Inflammatory macrophage treated with lipopolysaccharide for 1 hour (primary cell): ENCODE results near the gene ACOX1.
A peak's percentile ranks its signal among the peaks of the same experiment; 100 is the strongest.
"Not testable (repeated sequence)": the region's sequence is repeated elsewhere in the genome, so short reads cannot be mapped to it uniquely, and the experiment has no call there.

Source experiments
- DNase-seq, 2 donors: peaks; one replicate each; pipeline ENCODE4 v3.0.0-alpha.2; 2020 to 2022

The ACOX1 gene

DNA sequence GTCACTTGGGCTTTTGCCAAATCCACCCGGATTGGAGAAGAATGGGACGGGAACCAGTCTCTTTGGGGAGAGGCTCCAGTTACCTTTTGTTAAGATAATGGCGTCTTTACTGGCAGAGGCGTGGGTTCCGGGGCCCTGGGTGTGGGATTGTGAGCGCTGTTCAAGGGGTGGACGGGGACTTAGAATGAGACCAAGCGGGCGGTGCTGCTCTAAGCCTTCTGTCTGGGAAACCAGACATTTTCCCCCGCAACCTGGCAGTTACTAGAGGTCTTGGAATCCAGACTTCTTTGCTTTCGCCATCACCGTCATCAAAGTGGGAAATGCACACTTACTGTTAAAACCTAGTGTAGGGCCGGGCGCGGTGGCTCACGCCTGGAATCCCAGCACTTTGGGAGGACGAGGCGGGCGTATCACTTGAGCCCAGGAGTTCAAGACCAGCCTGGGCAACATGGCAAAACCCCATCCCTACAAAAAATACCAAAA is 780 bp upstream of the ACOX1 start:
- no peak for DNase-seq

DNA sequence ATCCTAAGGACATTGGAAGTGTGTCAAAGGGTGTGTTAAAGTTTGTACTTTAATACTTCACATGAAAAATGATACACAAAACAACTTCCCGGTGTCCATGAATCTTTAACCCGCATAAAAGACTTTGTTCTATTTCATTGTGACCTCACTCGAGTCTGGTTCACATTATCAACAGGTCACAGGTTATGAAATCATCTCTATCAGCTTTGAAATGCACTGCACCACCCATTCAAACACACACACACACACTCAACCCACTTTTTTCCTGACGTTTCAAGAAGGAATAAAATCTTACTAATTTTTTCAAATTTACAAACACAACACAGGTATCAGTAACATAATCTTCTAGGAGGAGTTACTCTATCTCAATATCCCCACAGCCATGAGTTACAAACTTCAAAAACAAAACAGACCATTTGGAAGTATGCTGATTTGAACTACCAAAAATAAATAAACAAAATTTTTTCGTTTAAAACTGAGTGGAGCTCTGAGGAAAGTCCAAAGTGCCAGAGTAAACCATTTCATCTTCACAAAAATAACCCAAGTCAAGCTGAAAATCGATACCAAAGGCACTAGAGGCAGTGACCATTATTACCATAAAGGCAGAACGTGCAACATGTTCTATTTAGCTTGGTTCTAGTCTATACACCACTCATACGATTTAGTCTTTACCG is 2.7 kb downstream of the ACOX1 start:
- DNase-seq: no peak

DNA sequence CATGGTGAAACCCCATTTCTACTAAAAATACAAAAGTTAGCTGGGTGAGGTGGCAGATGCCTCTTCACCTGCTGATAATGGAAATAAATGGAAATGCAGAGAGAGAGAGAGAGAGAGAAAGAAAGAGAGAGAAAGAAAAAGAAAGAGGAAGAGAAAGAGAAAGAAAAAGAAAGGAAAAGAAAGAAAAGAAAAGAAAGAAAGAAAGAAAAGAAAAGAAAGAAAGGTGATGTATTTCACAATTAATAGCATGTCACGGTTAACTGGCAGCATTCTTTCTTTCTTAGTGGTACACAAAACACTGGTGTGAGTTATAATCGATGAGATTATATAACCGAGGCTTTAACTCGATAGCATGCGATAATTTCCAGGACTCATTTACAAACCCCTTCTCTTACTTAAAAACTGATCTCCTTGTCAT is 3.2 kb downstream of the ACOX1 start:
- no peak for DNase-seq

DNA sequence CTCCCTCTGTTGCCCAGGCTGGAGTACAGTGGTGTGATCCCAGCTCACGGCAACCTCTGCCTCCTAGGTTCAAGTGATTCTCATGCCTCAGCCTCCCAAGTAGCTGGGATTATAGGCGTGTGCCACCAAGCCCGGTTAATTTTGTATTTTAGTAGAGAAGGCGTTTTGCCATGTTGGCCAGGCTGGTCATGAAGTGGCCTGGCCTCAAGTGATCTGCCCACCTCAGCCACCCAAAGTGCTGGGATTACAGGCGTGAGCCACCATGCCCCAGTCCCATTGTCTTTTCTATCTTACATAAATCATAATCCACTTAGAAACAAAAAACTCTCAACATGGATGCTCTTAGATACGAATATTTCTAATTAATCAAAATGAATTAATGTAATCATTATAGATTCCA is 3.8 kb downstream of the ACOX1 start:
- DNase-seq: not testable (repeated sequence)

DNA sequence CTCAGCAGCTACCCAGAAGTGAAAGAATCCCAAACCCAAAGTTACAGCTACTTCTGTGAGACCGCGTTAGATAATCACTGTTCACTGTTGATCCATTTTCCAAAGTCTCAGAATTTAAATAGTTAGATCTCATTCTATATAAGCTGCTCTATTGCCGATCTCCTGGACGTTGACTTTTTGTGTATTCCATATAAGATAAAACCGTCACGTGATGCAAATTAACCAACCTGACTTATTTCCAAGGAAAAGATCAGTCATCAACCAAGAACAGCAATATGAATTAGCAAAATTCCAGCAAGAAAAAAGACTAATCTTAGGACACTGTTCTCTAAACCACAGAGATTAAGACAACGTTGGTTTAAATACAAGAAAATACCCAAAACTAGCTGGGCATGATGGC is 8.3 kb downstream of the ACOX1 start:
- DNase-seq: no peak

DNA sequence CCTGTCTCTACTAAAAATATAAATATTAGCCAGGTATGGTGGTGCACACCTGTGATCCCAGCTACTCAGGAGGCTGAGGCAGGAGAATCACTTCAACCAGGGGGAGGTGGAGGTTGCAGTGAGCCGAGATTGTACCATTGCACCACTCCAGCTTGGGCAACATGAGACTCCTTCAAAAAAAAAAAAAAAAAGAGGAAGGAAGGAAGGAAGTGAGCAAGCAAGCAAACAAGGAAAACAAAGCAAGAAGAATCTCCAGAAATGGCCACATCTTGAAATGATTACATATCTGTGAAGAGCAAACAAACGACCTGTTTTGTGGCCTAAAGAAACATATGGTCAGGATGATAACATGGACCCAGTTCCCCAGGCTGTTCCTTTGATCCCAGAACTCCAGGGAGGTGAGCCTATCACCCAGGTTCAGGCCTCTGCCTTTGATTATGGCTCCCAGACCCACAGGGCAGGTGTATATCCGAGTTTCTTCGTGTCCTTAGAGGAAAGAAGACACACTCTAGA is 8.9 kb downstream of the ACOX1 start:
- peak; percentile 47 to 54 for DNase-seq

DNA sequence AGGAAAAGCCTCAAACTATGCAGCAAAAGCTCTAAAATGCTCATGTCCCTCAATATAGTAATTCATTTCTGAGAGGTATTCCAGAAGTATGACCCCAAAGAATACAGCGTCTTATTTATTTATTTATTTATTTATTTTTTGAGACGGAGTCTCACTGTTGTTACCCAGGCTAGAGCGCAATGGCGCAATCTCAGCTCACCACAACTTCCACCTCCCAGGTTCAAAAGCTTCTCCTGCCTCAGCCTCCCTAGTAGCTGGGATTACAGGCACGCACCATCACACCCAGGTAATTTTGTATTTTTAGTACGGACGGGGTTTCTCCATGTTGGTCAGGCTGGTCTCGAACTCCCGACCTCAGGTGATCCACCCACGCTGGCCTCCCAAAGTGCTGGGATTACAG is 9.9 kb downstream of the ACOX1 start:
- not testable (repeated sequence) for DNase-seq

DNA sequence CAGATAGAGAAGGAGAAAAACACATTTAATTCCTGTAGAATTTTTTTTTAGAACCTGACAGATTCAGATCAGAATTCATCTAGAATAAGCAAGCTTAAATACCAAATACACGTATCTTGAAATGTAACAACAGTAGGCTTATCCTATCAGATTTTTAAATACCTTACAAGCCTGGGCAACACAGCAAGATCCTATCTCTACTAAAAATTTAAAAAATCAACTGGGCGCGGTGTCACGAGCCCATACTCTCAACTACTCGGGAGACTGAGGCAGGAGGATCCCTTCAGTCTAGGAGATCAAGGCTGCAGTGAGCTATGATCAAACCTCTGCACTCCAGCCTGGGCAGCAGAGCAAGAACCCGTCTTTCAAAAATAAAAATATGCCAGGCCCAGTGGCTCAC is 13.5 kb downstream of the ACOX1 start:
- no peak for DNase-seq

DNA sequence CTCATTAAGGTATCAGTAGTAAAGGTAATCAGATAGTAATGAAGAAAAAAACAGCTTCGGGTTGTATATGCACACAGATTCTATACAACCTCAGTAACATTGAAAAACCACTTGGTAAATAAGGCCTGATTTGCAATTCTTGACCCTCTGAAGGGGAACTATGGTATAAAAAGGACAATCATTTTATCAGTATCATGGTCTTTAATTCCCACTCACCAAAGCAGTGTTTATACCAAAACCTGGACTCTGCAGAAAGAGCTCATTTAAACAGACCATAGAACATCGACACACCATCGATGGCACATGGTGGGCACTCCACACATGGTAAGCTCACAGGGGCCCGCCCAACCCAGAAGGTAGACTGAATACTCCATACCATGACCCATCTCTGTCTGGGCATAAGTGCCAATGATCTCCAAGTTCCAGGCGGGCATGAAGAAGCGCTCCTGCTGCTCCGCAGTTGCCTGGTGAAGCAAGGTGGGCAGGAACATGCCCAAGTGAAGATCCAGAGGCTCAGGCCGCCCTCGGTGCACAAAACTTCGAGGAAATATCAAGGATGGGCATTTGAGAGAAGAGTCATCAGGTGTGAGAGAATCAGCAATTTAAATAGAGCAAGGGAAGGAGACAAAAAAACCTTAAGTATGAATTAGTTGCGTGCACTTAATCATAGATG is 19.0 kb downstream of the ACOX1 start:
- DNase-seq: no peak

DNA sequence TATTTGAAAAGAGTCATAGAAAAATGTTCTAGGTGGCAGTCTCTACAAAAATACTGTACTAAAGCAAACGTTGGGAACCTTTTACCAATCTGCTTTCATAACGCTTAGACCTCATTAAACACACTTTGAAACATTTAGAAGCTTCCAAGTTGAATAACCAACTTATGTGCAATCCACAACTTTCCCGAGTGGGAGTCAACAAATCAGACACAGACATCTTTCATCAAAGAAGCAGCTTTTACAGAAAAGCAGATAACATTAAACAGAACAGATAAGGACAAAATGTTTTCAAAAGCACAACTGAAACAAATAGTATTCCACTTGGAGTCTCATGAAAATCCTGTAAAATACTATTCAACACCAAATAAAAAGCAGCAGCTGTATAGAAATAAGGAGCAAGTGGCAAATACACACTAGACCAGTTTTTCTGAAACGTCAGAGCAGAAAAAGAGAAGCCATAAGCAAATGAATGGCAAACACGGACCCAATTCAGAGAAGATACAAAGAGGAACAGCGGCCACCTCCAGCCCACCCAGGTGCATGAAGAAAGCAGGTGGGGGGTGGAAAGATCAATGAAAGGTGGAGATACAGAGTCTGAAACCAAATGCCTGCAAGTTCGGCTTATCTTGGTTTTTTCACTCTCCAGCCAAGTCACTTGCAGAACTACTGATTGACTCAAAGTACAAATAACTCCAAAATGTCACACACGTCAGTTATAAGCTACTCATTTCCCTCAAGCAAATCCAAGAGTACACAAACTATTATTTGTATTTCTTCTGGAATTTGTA is 19.7 kb downstream of the ACOX1 start:
- peak in 1 of 2 donors; percentile 15 for DNase-seq

DNA sequence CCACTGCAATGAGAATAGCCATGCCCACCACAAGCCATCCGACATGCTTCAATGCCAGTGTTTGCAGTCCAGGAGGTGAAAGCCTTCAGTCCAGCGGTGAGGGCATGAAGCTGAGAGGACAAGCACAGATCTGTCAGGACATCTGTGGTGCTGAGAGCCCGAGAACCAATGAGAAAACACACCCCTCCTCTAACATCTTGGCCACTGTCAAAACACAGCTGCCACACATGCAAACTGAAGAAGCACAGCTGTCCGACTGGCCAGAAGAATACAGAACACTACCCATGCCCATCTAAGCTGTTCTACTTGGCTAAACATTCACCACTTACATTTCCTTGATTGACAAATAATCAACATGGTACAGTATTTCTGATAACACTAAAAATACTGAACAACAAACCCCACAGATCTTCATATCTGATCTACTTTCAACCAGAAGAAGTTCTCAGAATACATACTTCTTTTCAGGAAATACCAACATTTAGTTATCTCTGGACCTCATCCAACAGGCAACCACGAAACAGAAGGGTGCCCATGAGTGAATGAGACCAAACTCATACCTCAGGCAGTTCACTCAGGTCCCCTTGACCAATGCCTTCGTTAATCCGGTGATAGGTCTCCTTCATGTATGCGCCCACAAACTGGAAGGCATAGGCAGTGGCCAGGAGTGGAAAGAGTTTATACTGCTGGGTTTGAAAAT is 28.0 kb downstream of the ACOX1 start:
- DNase-seq: no peak

DNA sequence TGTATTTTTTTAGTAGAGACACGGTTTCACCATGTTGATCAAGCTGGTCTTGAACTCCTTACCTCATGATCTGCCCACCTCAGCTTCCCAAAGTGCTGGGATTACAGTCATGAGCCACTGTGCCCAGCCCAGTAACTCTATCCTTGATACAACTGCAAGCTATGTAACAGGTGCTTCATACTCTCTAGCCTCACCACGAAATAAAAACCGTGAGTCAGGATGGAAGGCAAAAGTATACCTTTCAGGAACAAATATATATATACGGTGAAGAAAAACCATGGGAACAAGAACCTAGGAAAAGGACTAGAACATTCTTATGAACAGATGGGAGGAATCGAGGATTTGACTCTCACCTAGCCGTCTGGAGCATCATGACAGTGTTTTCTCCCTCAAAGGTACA is 28.5 kb downstream of the ACOX1 start:
- DNase-seq: no peak

DNA sequence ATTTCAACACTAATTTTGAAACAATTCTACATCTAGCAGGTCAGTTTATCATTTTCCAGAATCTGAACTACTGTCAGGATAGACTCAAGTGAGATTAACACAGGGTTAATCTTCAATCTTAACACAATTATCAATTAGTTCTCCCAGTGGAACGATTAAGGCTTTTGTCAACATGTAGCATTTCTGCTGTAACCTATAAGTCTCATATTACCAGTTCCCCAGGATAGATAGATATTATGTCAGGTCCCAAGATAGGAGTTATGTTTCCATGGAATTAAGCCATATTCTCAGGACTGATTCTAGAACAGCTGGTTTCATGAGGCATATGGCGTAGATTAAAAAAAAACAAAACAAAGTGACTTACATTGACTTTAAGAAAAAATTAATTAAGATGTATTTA is 33.8 kb downstream of the ACOX1 start:
- no peak for DNase-seq

DNA sequence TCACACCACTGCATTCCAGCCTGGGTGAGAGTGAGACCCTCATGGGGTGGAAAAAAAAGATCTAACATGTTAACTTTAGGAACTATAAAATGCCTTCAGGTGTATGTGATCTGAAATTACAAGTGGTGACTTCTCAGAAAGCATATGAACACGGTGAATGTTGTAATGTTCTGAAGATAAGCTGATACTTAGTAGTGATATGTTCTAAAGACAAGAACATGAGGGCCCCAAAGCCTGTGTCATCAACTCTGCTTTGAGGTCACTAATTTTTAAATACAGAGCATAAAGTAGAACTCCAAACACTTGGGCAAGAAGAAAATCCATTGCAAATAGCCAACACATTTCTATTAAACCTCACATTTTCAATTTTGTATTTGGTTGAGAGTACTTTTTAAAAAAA is 35.5 kb downstream of the ACOX1 start:
- DNase-seq: no peak

DNA sequence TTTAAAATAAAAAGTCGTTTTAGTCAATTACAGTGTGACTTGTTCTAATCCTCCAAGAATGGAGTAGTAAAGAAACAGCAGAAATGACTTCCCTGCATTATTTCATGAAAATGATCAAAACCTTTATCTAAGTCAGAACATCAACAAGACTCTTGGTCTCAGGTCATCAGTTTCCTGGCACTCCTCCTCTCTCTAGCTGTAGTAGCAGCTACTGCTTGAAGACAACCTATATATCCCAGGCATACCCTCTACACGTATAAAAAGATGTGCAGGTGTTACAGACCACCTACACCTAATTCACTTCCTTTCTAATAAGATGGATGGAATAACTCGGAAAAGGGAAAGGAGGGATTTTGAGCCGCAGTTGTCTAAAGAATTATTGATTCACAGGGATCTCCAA is 36.5 kb downstream of the ACOX1 start:
- DNase-seq: no peak

DNA sequence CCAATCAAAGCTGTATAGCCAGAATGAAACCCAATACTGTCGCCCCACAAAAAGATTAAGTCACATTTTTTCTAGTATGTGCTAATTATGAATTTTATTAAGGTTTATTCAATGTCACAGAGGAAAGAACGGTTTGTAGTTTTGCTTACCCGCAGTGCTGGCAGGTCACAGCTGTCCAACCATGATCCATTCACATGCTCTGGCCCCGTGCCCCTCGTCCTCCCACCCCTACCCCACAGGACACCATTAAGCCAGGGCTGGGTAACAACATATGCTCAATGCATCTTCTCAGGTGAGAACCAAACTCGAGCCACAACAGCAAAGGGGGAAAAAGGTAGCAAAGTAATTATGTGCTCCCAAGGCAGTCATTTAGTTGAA is 37.5 kb downstream of the ACOX1 start:
- DNase-seq: no peak

DNA sequence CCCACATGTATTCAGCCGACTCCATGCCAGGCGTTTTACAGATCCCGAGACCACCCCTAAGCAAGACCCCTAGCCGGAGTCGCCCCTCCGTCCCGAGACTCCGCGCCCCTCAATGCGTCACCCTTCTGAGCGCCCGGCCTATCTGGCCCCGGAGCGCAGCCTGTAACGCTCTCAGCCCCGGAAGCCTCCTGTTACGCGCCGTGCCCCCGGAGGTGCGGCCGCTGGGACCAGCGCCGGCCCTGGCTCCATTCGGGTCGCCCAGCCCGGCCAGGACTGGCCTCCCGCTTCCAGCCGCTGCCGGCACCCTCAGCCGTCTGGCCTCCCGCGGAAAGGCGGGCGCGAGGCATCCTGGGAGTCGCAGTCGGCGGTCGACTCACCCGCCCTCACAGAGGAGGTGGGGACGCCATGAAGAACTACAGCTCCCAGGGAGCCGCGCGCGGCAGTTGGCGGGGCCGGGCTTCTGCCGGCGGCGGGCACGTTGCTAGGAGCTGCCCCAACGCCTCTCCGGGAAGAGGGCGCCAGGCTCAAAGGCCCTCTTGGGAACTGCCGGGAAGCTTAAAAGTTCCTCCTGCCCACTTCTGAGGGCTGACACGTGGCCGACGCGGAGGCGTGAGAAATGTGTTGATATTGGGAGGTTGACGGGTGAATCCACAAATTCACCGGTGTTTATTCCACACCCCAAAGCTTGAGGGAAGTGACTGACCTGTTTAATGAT is 38.1 kb downstream of the ACOX1 start, which contains the start of gene FBF1:
TSS of gene FBF1 (minus strand) at position 316 of the 715 bp plus-strand sequence. CDS start 2,893 bp downstream, outside the sequence.
- DNase-seq: peak; percentile 95 to 96

DNA sequence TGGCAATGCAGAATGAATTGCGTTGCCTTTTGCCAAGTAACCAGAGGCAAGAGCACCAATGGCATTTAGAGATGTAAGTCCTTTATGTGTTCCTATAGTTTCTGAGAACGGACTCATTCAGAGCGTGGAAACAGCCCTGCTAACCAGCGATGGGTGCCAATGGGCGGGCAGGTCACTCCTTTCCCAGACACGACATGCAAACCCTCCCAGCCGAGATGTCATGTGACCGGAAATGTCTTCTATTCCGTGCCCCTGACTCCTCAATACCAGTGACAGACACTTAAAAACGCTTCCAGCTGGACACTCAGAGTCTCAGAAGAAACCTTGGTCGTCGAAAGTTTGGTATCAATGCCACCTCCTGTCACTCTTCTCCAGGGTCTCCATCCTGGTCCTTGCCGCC is 41.3 kb downstream of the ACOX1 start:
- no peak for DNase-seq

DNA sequence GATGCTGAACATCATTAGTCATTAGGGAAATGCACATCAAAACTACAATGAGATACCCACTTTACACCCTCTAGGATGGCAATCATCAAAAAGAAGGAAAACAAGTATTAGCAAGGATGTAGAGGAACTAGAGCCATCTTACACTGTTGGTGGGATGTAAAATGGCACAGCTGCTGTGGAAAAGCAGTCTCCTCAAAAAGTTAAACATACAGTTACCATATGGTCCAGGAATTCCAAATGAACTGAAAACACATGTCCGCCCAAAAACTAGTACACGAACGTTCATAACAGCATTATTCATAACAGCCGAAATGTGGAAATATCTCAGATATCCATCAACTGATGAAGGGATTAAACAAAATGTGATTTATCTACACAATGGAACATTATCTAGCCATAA is 45.2 kb downstream of the ACOX1 start:
- no peak for DNase-seq

DNA sequence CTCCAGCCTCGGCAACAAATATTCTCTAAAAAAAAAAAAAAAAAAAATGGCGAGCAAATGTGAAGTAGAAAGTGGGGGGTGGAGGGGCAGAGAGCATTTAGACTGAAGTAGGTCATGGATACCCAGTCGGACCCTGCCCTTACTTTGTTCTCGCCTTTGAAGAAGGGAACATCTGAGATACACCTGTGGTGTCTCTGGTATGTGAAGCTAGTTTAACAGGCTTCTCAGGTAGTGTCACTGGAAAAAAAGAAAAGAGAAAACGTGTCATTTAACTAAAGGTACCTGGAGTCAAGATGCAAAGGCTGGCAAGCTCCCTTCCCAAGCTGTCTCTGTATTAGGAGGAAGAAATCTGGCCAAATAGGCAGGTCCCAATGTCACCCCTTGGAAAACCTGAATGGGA is 46.1 kb downstream of the ACOX1 start:
- DNase-seq: no peak

DNA sequence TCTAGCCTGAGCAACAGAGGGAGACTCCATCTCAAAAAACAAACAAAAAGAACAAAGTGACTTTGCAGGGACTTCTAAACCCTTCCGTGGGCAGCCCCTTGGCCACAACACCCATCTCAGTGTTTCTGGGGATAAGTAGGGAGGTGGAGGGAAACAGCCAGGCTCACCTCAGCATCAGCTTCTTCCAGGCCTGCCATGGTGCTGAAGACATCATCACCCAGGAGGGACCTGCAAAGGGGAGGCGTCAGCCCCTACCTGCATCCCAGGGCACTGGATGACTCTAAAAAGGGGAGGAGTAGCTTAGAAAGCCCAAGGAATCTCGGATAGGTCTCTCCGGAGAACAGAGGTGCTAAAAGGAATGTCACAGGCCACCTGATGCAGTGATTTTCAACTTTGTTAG is 47.9 kb downstream of the ACOX1 start:
- no peak for DNase-seq

DNA sequence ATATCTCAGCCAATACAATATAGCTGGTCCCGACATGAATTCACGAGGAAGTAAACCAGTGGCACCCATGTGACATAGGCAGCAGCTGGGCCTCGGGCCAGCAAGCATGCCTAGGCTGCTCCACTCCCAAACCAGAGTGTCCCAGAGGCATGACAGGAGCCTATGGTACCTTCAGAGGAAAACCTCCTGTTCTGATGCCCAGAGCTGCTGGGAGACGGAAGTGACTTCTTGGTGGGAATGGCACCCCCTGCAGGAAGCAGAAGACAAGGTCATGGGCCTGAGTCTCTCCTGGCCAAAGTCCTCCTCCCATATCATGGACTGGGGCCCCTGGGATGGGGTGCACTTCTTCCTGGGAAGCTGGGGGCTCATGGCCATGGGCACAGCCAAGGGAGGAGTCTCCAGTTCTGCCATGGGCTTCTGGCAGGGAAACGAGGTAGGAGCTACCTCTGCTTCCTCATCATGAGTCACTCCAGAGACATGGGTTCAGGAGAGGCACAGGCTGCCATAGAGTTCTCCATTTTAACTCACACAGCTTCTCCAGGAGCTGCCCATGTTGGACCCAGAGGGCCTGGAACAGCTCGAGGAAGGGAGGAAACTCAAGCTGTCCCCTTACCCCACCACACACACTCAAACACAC is 51.6 kb downstream of the ACOX1 start:
- peak; percentile 24 to 28 for DNase-seq
